Right cardiac atrium (tissue), 5 donors: ENCODE results near the gene SIGLECL1. TPM values are rescaled to one million over a fixed set of nuclear protein-coding genes. Genes with fewer than 3 reads are reported as not detected.
A peak's percentile ranks its signal among the peaks of the same experiment; 100 is the strongest.
"Not testable (repeated sequence)": the region's sequence is repeated elsewhere in the genome, so short reads cannot be mapped to it uniquely, and the experiment has no call there.

Experiments
- ATAC-seq, 2 donors: fragments of 200-7000 bp; cut with Tn5 transposase; one replicate each; pipeline versions ENCODE4 v1.8.0 to v1.9.1; 2020; ENCODE audit warnings: moderate library complexity in 2 of 2, mild to moderate bottlenecking in 1 of 2
- DNase-seq, 3 donors: peaks; one replicate each; pipeline ENCODE4 v3.0.0-alpha.2; 2020
- H3K27ac ChIP-seq: one replicate; pipeline ENCODE4 v1.5.1; 2013; ENCODE audit warnings: mild to moderate bottlenecking, low read length, control low read depth, moderate library complexity
- H3K27me3 ChIP-seq: one replicate; pipeline ENCODE4 v1.6.1; 2013; ENCODE audit not compliant: control insufficient read depth, insufficient read depth
- H3K4me1 ChIP-seq: one replicate; pipeline ENCODE4 v1.6.1; 2013; ENCODE audit warnings: low read length; ENCODE audit not compliant: control insufficient read depth, insufficient read depth
- H3K4me3 ChIP-seq: one replicate; pipeline ENCODE4 v1.5.1; 2013; ENCODE audit warnings: low read length, control low read depth
- H3K9me3 ChIP-seq: one replicate; pipeline ENCODE4 v1.6.1; 2013; ENCODE audit warnings: low read length; ENCODE audit not compliant: control insufficient read depth
- WGBS: extraction: QIAGEN DNeasy Blood & Tissue Kit; methylation state at CpG from one replicate; pipeline ENCODE4 v1.1.7; 2013; 5-methylcytosine and 5-hydroxymethylcytosine counted together
- intact Hi-C, 4 donors: fragments of 100-400 bp; cut with DNase I; formaldehyde crosslinking; loops; one replicate each; pipeline versions ENCODE4 v1.11.0 to v1.14.0; 2022 to 2023
- long read RNA-seq, 4 donors: library from polyadenylated mRNA; unstranded; transcript quantifications; one replicate each; pipeline ENCODE4 v2.0.0, GENCODE V29; 2020 to 2021
- polyA plus RNA-seq: library from polyadenylated mRNA; stranded (reverse); fragments of 200-250 nt; gene quantifications from one replicate; pipeline ENCODE4 v1.2.3, GENCODE V29; 2013
- total RNA-seq, 4 donors: library from RNA; stranded (reverse); fragmentation: NEBNext Ultra II Directional; extraction: Animal tissue kit (Norgen Biotek cat#: 25700); gene quantifications; one replicate each; pipeline ENCODE4 v1.2.1, GENCODE V29; 2021
- donor health status: healthy with polysubstance abuse.
- donor health status: DM: no; HTN: yes; CAD: no.
- donor health status: DM: no; HTN: no; CAD: no.
- donor health status: DM: no; HTN: yes; CAD: no; lungs with severe emphysema.
- donor health status: DM: yes; HTN: yes; CAD: no.

SIGLECL1 gene
- total RNA-seq (not detected), polyA plus RNA-seq (not detected)
- long read RNA-seq, donor 1: 0 reads
- long read RNA-seq, donor 2: 0 reads
- long read RNA-seq, donor 3: 0 reads
- long read RNA-seq, donor 4: 0 reads

DNA sequence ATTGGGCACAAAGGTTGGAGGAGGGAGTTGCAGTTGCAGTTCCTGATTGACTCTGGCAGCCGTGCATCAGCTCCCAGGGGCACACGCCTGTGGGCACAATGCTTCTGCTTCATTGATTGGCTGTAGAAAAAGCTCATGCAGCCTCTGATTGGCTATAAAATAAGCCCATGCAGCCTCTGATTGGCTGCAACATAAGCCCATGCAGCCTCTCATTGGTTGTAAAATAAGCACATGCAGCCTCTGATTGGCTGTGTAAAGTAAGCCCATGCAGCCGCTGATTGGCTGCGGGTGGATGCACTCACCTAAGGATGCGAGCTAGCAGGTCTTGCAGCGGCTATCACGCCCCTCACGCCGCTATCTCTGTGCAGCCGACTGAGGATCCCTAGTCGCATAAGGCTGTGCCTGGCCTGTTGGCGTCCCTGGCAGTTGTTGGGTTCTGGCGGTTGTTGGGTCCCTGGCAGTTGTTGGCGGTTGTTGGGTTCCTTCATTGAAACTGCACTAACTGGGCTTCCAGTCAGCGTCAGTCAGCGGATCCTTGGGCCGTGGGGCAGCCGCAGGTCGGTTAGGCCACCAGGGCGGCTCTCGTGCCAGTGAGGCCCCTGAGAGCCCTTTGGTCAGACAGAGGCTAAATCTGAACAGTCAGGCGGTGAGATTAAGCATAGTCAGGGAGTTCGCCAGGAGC lies at the start of gene SIGLECL1:
SIGLECL1 (plus strand) TSS at position 295 of the 682 bp plus-strand sequence. CDS start 12,993 bp downstream, outside the sequence.
- DNase-seq (no peak), ATAC-seq (no peak)
- Histone ChIP-seq H3K27ac (no peak within 1 kb of the TSS), H3K9me3 (no peaks in the 10 kb centered on the region), H3K27me3 (no peaks in the 10 kb centered on the region), H3K4me1 (no peaks in the 10 kb centered on the region), H3K4me3 (no peak within 1 kb of the TSS)
- intact Hi-C loops: no loop called here
- 91% methylated on average over 23 of the region's 23 CpGs for WGBS

DNA sequence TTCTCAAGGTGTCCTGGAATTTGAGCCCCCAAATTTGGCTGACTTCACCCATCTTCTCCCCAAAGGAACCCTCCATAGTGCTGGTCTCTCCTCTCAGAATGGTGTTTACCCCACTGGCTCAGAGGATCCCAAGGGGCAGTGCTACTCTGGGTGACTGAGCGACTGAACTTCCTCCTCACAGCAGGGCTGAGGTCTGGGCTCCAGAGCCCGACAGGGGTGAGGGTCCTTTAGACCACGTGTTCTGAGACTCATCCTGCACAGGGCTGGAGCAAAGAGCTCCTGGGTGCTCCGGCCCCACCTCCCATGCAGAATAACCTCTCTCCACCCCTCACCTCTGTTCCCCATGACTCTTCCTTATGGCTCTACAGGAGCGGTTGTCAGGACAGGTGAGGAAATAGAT lies 49.2 kb upstream of the SIGLECL1 start:
- no peak for DNase-seq

DNA sequence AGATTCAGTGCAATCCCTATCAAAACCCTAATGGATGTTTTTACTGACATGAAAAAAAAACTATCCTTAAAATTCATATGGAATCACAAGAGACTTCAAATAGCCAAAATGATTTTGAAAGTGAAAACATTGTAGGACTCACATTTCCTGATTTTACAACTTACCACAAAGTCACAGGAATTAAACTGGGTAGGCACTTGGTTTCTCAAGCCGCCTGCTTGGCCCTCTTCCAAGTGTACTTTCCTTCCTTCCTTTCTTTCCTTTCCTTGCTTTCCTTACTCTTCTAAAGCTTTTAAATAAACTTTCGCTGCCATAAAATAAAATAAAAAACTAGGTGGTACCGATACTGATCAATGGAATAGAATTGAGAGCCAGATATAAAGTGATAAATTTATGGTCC lies 47.0 kb upstream of the SIGLECL1 start:
- no peaks in the 10 kb centered on the region for H3K9me3 ChIP-seq
- H3K27me3 ChIP-seq: no peaks in the 10 kb centered on the region
- H3K4me3 ChIP-seq: no peak overlapping the region
- H3K27ac ChIP-seq: no peak overlapping the region
- 62% methylated on average over 3 of the region's 3 CpGs for WGBS
- DNase-seq: no peak
- H3K4me1 ChIP-seq: no peaks in the 10 kb centered on the region
- intact Hi-C loops: no loop called here
- ATAC-seq: no peak

More for the DNA sequence above, 49.2 kb upstream of the SIGLECL1 start:
- WGBS: 61% methylated on average over 5 of the region's 5 CpGs
- H3K27me3 ChIP-seq: no peaks in the 10 kb centered on the region
- H3K4me1 ChIP-seq: no peaks in the 10 kb centered on the region
- intact Hi-C loops: no loop called here
- no peaks in the 10 kb centered on the region for H3K9me3 ChIP-seq
- no peak for ATAC-seq
- no peak overlapping the region for H3K4me3 ChIP-seq
- H3K27ac ChIP-seq: no peak overlapping the region

- ATAC-seq: no peak
- Histone ChIP-seq H3K27me3 (no peaks in the 10 kb centered on the region), H3K9me3 (no peaks in the 10 kb centered on the region), H3K4me3 (no peak overlapping the region), H3K4me1 (no peaks in the 10 kb centered on the region), H3K27ac (no peak overlapping the region)
- 76% methylated on average over 6 of the region's 6 CpGs for WGBS
- no peak for DNase-seq
- intact Hi-C loops: no loop called here
These were observed 46.6 kb upstream of the SIGLECL1 start for GRCh38 chr19:51204321-51204720.

DNA sequence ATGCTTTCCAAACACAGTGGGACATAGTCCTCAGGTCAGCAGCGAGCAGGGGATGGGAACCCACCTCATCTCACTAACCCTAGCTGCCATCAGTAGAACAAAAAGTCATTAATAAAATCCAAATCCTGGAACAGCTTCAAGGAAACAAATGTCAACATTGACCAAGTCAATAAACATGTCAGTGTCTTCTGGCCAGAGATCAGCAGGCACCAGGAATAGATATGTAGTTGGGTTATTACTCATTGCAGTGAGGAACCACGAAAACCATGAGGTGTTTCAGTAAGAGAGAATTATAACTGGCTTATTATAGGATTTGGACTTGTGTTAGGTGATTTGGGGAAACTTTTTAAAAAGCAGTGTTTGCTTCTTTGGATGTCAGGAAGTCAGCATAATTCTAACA lies 43.1 kb upstream of the SIGLECL1 start:
- H3K4me1 ChIP-seq: no peaks in the 10 kb centered on the region
- intact Hi-C loops: no loop called here
- no peak for DNase-seq
- ATAC-seq: no peak
- 68% methylated on average over 2 of the region's 2 CpGs for WGBS
- no peak overlapping the region for H3K27ac ChIP-seq
- no peak overlapping the region for H3K4me3 ChIP-seq
- H3K27me3 ChIP-seq: no peaks in the 10 kb centered on the region
- no peaks in the 10 kb centered on the region for H3K9me3 ChIP-seq

DNA sequence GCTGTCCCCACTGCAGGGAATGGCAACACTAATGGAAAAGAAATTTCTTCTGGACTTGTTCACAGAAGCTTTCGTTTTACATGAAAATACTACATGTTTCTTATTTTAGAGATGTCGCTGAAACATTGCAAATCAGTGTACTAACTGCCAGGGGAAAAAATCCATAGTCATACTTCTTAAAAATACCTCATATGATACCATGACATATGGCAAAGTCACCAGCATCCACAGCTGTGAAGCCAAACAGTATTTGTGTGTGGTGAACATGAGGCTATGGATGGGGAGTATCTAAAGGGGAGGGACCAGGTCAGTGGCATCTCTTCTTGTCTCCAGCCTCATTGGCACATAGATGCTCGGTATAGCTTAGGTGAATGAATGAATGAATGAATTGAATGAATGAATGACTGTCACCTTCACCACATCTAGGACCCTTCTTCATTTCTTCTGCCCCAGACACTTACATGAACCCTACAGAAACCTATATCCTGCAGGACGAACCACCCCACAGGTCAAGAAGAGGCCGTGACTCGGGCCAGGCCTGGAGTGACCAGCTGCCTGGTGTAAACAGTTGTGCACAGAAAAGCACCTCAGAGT lies 40.6 kb upstream of the SIGLECL1 start:
- 76% methylated on average over 6 of the region's 6 CpGs for WGBS

GRCh38 chr19:51210874-51211361 lies 40.0 kb upstream of the SIGLECL1 start:
- ATAC-seq (peak; percentile 77), DNase-seq (peak in 2 of 3 donors; percentile 28 to 59)
- H3K27me3 ChIP-seq, H3K4me1 ChIP-seq, H3K9me3 ChIP-seq, H3K27ac ChIP-seq, intact Hi-C loops, H3K4me3 ChIP-seq: not testable (repeated sequence)
- 49% methylated on average over 13 of the region's 13 CpGs for WGBS

More for the DNA sequence above, 40.6 kb upstream of the SIGLECL1 start:
- Histone ChIP-seq H3K27ac (no peak overlapping the region), H3K9me3 (no peaks in the 10 kb centered on the region), H3K4me1 (no peaks in the 10 kb centered on the region), H3K4me3 (no peak overlapping the region), H3K27me3 (no peaks in the 10 kb centered on the region)
- DNase-seq: no peak
- no peak for ATAC-seq
- intact Hi-C loops: no loop called here

DNA sequence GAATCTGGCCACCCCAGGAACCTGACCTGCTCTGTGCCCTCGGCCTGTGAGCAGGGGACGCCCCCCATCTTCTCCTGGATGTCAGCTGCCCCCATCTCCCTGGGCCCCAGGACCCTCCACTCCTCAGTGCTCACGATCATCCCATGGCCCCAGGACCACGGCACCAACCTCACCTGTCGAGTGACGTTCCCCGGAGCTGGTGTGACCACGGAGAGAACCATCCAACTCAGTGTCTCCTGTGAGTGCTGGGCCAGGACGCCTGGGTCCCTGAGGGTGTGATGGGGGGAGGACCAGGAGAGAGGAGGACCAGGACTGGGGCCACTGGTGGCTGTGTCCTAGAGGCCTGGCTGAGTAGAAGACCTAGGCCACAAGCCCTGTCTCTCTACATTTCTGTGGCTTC lies 39.0 kb upstream of the SIGLECL1 start:
- ATAC-seq (peak in 1 of 2 donors; percentile 22), DNase-seq (no peak)
- no peak overlapping the region for H3K4me3 ChIP-seq
- H3K9me3 ChIP-seq: no peaks in the 10 kb centered on the region
- no peak overlapping the region for H3K27ac ChIP-seq
- H3K4me1 ChIP-seq: no peaks in the 10 kb centered on the region
- WGBS: 80% methylated on average over 9 of the region's 9 CpGs
- intact Hi-C loops: no loop called here
- no peaks in the 10 kb centered on the region for H3K27me3 ChIP-seq

DNA sequence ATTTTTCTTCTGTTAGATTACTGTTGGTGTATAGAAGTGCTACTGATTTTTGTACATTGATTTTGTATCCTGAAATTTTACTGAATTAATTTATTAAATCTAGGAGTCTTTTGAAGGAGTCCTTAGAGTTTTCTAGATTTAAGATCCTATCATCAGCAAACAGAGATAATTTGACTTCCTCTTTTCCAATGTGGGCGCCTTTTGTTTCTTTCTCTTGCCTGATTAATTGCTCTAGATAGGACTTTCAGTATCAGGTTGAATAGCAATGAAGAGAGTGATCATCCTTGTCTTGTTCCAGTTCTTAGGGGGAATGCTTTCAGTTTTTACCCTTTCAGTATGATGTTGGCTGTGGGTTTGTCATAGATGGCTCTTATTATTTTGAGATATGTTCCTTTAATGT lies 31.6 kb upstream of the SIGLECL1 start:
- Histone ChIP-seq H3K4me1 (no peaks in the 10 kb centered on the region), H3K9me3 (no peaks in the 10 kb centered on the region), H3K4me3 (no peak overlapping the region), H3K27ac (no peak overlapping the region), H3K27me3 (no peaks in the 10 kb centered on the region)
- no peak for ATAC-seq
- 61% methylated on average over 1 of the region's 1 CpG for WGBS
- intact Hi-C loops: no loop called here
- DNase-seq: no peak

GRCh38 chr19:51219971-51220370 lies 30.9 kb upstream of the SIGLECL1 start:
- DNase-seq: no peak
- Histone ChIP-seq H3K9me3 (no peaks in the 10 kb centered on the region), H3K27ac (no peak overlapping the region), H3K27me3 (no peaks in the 10 kb centered on the region), H3K4me1 (no peaks in the 10 kb centered on the region), H3K4me3 (no peak overlapping the region)
- intact Hi-C loops: no loop called here
- whole genome bisulfite sequencing: 79% methylated on average over 1 of the region's 1 CpG
- no peak for ATAC-seq

DNA sequence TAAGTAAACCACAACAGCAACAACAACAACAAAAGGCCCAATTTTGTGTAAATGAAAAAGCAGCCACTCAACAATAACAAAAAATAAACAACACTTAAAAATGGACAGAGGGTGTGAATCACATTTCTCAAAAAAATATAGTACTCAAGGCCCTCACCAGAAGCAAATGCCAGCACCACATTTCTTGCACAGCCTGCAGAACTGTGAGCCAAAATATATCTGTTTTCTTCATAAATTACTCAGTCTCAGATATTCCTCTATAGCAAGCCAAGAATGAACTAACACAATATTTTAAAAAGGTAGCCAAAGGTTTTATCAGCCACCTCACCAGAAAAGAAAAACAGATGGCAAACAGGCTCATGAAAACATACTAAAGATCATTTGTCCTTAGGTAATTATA lies 29.9 kb upstream of the SIGLECL1 start:
- intact Hi-C loops: no loop called here

More for the DNA sequence above, 29.9 kb upstream of the SIGLECL1 start:
- ATAC-seq (no peak), DNase-seq (no peak)
- Histone ChIP-seq H3K9me3 (no peaks in the 10 kb centered on the region), H3K4me1 (no peaks in the 10 kb centered on the region), H3K4me3 (no peak overlapping the region), H3K27me3 (no peaks in the 10 kb centered on the region), H3K27ac (no peak overlapping the region)
